ENCODE measurements around the gene CDHR5. TPM values are rescaled to one million over a fixed set of nuclear protein-coding genes. Genes with fewer than 3 reads are reported as not detected.

The CDHR5 gene
- polyA plus RNA-seq, 4 donors = 2.1 to 50.6 (median 33.0) TPM

DNA sequence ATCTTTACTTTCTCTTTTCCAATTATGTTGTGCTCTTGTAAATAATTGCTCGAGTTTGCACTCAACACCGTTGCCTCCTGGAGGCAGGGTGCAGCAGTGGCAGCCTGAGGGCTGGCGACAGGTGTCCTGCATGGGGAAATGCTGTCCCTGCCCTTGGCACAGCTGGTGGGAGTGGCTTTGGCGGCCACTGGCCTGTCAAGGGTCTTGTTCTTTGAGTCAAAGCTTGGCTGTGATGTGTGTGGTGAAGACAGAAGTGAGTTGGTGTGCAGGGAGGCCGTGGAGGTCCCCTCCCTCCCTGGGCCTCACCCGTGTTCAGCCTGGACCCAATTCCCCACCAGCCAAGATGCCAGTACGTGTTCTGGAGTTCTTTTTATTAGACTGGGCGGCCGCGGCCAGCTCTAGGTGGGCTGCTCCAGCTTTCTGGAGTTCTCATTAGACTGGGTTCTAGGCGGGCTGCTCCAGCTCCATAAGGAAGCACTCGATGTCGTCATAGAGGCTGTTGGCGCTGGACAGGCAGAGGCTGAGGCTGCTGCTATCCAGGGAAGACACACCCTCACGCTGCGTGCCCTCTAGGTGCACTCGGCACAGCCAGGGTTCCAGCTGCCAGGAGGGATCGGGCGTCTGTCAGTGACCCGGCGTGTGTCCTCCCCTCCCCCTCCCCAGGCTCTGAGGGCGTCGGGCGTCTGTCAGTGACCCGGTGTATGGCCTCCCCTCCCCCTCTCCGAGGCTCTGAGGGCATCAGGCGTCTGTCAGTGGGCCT is 12.4 kb downstream of the CDHR5 start:
- DNase-seq (ENCODE audit: low read depth in 4 of 4, low spot score in 3 of 4) = no peak

DNA sequence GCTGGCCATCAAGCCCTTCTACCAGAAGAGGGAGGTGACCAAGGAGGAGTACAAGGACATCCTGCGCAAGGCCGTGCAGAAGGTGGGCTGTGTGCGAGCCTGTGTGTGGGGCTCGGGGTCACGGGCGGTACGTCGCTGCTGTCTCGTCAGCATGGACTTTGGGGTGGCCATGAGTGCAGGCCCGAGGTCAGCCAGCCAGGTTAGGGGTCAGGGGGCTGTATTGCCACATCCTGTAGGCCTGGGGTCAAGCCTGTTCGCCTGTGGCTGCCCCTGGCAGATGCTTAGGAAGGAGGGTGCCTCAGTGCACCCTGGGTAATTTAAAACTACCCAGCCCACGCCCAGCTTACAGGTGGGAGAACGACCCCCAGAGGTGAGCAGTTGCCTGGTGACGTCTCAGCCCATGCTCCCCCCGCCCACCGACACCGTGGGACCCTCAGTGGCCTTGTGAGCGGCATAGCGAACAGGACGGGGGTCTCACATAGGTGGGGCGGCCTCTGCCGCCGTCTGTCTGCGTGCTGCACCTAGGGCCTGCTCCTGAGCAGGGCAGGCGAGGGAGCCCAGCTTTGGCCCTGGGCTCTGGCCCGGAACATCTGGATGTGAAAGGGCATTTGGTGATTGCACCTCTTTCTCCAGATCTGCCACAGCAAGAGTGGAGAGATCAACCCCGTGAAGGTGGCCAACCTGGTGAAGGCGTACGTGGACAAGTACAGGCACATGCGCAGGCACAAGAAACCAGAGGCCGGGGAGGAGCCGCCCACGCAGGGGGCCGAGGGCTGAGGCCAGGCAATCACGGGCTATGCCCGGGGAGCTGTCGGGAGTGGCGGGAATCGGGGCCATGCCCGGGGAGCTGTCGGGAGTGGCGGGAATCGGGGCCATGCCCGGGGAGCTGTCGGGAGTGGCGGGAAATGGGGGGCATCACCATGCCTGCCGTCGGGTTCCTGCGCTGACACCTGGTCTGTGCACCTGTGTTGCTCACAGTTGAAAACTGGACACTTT is 13.5 kb downstream of the CDHR5 start:
- no peak for DNase-seq (ENCODE audit: low read depth in 4 of 4, low spot score in 3 of 4)

DNA sequence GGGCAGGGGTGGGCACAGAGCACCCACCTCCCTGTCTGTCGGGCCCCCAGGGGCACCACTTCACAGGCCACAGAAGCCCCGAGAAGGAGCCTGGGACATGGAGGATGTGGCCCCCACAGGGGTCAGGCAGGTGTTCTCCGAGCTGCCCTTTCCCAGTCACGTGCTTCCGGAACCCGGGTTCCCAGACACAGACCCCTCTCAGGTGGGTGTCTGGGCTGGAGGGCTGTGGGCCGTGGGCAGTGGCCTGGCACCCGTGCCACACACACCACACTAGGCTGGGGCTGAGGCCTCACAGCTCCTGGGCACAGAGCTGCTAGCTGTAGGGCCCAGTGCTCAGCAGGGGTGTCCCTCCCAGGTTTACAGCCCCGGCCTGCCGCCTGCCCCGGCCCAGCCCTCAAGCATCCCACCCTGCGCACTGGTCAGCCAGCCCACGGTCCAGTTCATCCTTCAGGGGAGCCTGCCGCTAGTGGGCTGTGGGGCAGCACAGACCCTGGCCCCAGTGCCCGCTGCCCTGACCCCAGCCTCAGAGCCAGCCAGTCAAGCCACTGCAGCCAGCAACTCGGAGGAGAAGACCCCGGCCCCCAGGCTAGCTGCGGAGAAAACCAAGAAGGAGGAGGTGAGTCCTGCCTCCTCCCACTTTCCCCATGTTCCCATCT is 14.5 kb downstream of the CDHR5 start:
- no peak for DNase-seq (ENCODE audit: low read depth in 4 of 4, low spot score in 3 of 4)

DNA sequence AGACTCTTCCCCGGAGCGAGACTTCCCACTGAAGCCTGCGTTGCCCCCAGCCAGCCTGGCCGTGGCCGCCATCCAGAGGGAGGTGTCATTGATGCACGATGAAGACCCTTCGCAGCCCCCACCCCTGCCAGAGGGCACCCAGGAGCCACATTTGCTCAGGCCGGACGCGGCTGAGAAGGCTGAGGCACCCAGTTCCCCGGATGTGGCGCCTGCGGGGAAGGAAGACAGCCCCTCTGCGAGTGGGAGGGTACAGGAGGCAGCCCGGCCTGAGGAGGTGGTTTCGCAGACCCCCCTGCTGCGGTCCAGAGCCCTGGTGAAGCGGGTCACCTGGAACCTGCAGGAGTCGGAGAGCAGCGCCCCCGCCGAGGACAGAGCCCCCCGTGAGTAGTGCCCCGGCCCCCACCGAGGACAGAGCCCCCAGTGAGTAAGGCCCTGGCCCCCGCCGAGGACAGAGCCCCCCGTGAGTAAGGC is 15.4 kb downstream of the CDHR5 start:
- DNase-seq (ENCODE audit: low read depth in 4 of 4, low spot score in 3 of 4) = no peak

DNA sequence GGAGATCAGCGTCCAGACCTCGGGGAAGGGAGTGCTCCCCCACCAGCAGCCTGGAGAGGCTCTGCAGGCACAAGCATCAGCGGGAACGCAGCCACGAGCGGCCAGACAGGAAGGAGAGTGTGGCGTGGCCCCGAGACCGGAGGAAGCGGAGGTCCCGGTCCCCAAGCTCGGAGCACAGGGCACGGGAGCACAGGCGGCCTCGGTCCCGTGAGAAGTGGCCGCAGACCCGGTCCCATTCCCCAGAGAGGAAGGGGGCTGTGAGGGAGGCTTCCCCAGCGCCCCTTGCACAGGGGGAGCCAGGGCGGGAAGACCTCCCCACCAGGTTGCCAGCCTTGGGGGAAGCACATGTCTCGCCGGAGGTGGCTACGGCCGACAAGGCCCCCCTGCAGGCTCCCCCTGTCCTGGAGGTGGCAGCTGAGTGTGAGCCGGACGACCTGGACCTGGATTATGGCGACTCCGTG is 15.9 kb downstream of the CDHR5 start:
- no peak for DNase-seq (ENCODE audit: low read depth in 4 of 4, low spot score in 3 of 4)

DNA sequence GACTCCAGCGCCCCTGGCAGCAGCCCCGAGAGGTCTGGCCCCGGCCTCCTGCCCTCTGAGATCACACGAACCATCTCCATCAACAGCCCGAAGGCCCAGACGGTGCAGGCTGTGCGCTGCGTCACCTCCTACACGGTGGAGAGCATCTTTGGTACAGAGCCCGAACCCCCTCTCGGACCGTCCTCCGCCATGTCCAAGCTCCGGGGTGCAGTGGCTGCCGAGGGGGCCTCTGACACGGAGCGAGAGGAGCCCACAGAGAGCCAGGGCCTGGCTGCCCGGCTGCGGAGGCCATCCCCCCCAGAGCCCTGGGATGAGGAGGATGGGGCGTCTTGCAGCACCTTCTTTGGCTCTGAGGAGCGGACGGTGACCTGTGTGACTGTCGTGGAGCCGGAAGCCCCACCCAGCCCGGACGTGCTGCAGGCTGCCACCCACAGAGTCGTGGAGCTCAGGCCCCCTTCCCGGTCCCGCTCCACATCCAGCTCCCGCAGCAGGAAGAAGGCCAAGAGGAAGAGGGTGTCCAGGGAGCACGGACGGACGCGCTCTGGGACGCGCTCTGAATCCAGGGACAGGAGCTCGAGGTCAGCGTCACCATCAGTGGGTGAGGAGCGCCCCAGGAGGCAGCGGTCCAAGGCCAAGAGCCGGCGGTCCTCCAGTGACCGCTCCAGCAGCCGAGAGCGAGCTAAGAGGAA is 16.6 kb downstream of the CDHR5 start:
- DNase-seq (ENCODE audit: low read depth in 4 of 4, low spot score in 3 of 4) = no peak

DNA sequence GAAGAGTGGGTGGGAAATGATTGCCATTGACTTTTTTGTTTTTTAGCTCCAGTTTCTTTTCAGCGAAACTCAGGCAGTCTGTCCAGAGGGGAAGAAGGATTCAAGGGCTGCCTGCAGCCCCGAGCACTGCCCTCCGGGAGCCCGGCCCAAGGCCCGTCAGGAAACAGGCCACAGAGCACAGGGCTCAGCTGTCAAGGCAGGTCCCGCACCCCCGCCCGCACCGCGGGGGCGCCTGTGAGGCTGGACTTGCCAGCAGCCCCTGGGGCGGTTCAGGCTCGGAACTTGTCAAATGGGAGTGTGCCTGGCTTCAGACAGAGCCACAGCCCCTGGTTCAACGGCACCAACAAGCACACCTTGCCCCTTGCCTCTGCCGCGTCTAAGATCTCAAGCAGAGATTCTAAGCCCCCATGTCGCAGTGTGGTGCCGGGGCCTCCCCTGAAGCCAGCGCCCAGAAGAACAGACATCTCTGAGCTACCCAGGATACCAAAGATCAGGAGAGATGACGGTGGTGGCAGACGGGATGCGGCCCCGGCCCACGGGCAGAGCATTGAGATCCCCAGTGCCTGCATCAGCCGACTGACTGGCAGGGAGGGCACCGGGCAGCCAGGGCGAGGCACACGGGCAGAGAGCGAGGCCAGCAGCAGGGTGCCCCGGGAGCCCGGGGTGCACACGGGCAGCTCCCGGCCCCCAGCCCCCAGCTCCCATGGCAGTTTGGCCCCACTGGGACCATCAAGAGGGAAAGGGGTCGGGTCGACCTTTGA is 17.6 kb downstream of the CDHR5 start:
- no peak for DNase-seq (ENCODE audit: low read depth in 4 of 4, low spot score in 3 of 4)

DNA sequence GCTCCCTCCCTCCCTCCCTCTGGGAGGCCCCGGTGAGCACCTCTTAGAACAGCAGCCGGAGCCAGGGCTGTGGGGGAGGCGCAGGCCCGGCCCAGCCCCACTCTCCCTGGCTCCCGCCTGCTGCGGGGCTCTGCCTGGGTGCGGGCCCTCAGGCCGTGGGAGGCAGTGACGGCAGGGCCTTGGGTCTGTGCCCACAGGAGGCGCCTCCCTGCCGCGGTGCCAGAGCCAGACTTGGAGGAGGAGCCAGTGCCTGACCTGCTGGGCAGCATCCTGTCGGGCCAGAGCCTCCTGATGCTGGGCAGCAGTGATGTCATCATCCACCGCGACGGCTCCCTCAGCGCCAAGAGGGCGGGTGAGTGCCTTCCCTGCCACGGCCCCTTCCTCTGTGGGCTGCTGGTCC is 18.5 kb downstream of the CDHR5 start:
- DNase-seq (ENCODE audit: low read depth in 4 of 4, low spot score in 3 of 4) = no peak

DNA sequence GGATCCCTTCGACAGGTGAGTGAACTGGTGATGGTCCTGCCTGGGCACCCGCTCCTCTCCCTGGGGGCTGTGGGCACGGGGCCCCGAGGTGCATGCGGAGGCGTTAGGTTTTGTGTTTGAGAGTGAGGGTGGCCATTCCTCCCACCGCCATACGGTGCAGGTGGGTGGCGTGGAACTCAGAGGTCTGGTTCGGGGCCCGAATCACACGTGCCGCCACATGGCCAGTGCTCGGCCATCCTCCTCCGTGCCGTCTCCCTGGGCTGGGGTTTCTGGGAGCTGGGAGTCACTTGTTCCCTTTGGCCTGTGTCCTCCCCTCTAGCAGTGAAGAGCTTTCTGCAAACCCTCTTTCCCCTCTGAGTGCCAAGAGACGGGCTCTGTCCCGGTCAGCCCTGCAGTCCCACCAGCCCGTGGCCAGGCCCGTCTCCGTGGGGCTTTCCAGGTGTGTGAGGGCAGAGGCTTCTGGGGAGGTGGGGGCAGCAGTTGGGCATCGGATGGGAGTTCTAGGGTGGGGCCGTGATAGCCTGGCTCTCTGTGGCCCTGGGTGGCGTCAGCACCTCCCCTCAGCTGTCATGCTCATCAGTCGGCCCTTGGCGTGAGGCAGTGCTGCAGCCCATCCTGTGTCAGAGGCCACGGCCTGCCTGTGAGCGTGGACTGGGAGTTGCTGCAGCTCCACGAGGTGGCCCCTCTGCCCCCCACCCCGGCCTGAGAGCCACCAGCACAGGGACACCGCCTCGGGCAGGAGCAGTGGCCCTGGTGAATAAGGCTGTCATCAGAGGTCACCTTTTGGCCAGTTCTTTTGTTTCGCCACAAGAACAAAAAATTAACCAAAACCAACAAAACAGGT is 19.2 kb downstream of the CDHR5 start:
- no peak for DNase-seq (ENCODE audit: low read depth in 4 of 4, low spot score in 3 of 4)

DNA sequence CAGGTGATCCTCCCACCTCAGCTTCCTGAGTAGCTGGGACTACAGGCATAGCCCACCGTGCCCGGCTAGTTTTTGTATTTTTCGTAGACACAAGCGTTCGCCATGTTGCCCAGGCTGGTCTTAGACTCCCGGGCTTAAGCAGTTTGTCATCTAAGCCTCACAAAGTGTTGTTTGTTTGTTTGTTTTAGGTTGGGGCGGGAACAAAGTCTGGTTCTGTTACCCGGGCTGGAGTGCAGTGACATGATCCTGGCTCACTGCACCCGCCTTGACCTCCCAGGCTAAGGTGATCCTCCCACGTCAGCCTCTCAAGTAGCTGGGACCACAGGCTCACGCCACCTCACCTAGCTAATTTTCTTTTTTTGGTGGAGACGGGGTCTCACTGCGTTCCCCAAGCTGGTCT is 21.6 kb downstream of the CDHR5 start:
- no peak for DNase-seq (ENCODE audit: low read depth in 4 of 4, low spot score in 3 of 4)

DNA sequence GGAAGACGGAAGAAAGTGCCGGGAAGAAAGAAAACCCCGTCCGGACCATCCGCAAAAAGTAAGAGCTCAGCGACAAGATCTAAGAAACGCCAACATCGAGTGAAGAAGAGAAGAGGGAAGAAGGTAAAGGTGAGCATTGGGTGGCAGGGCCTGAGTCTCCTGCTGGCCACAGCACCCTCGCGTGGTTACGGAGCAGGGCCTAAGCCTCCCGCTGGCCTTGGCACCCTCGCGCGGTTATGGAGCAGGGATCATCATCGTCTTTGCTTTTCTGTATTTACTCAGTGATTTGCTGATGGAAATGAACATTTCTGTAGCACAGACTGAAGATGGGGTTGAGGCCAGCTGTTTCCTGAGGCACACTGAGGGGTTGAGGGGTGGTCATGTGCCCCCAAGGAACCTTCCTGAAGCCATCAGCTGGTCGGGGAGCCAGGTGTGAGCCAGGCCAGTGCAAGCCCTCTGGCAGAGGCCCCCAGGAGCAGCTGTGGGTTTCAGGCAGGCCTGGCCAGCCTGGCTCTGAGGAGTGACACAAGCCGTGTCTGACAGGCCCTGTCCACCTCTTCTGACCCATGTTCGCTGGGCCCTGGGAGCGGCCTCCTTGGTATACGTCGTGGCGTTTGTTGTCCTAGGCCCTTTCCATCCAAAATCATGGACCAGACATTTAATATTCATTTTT is 23.0 kb downstream of the CDHR5 start:
- DNase-seq (ENCODE audit: low read depth in 4 of 4, low spot score in 3 of 4) = no peak

DNA sequence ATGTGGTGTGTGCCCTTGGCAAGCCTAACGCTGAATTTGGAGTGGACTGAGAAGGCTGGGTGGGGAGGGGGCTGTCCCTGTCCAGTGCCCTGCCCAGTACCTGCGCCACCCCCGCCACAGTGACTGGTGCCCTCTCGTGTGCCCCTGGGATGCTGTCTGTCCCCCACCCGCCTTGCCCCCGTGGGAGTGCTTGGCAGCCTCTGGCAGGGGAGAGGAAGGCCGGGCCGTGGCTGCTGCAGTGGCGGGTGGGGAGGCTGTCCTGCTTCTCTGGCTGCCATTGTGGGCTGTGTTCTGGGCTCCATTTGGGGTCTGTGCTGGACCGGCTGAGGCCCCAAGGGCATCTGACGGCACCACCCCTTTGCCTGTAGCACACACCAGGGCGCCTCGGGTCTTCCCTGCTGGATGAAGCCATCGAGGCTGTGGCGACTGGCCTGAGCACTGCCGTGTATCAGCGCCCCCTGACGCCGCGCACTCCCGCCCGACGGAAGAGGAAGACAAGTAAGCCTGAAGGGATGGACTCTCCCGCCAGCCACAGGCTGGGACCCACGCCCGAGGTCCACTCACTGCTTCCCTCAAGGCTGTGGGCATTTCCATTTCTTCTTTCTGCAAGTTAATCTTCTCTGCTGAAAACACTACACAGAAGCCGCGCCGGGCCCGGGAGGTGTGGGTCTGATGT is 26.6 kb downstream of the CDHR5 start:
- no peak for DNase-seq (ENCODE audit: low read depth in 4 of 4, low spot score in 3 of 4)

DNA sequence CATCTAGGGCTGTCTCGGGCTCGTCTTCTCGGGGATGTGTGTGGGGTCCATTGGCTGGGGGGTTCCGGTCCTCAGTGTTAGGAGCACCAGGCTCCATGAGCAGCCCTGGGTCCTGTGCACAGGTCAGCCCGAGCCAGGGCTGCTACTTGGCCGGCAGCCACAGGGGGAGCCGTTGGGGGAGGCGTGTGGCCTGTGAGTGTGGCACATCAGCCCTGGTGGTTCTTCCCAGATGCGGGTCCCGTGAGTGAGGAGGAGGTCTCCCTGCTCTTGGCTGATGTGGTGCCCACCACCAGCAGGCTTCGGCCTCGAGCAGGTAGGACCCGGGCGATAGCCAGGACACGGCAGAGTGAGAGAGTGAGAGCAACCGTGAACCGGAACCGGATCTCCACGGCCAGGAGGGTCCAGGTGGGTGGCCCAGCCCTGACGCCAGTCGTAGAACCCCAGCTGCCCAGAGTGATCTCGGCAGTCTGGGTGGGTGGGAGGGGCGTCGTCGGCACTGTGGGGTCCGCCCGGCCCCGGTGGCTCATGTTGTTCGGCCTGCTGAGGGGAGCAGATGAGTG is 27.5 kb downstream of the CDHR5 start:
- no peak for DNase-seq (ENCODE audit: low read depth in 4 of 4, low spot score in 3 of 4)

DNA sequence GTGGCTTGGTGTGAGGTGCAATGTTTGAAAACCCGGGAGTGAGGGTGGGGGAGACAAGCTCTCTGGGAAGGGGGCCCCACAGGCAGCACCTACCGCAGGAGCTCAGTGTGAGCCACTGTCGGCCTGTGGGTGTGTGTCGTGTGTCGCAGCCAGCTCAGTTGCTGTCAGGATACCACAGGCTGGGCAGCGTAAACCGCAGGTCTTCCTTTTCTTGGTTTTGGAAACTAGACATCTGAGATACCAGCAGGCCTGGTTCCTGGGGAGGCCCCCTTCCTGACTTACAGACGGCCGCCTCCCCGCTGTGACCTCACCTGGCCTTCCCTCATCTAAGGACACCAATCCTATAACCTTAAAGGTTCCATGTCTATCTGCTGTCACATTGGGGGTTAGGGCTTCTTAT is 28.4 kb downstream of the CDHR5 start:
- DNase-seq (ENCODE audit: low read depth in 4 of 4, low spot score in 3 of 4) = no peak

DNA sequence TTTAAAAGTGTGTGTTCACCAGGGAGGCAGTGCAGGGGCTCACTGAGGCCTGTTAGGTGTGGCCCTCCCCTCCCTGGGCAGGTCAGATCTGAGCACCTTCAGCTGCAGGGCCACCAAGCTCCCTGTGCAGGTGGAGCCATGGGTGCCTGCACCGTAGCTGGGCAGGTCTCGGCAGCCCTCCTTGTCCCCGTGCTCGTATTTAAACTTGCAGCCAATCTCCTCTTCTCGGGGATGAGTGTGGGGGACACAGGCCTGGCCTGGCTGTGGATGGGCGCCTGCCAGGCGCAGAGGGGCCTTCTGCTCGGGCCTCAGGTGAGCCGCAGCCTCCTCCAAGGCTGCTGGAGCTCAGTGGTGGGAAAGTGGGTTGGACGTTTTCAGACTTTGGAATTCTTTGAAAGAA is 29.4 kb downstream of the CDHR5 start:
- no peak for DNase-seq (ENCODE audit: low read depth in 4 of 4, low spot score in 3 of 4)

DNA sequence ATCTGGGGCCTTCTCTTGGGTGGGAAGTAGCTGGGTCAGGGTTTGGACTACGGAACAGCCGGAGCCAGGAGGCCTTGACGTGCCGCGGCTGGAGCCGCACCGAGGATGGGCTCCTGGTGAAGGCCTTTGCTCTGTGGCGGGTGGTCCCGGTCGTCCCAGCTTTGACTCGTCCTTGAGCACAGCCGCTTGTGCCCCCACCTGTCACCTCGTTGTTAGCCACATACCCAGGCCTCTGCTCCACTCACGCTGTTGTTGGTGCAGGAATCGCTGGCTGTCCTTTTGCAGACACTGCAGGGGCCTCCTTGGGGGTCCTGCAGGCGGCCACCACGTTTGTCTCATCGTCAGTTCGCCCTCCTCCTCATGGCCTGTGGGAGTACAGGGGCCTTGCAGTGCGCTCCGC is 31.4 kb downstream of the CDHR5 start:
- no peak for DNase-seq (ENCODE audit: low read depth in 4 of 4, low spot score in 3 of 4)

DNA sequence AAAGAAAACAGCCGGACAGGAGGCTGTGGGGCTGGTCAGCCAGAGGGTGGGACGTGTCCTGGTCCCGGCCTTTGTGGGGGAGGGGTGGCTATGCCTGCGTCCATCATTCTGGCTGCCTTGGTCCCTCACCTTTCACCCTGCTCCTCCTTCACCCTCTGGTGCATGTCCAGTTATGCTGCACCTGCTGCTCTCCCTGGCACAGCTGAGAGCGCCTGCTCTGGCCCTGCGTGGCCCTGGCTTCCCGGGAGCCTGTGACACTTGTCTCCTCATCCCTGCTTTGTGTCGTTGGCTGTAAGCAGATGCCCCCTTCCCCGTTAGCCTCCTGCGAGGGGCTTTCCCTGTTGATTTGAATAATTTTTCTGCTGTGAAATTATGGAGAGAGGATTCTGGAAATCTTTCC is 31.8 kb downstream of the CDHR5 start:
- DNase-seq (ENCODE audit: low read depth in 4 of 4, low spot score in 3 of 4) = no peak
